ENCODE measurements around the gene DCBLD1.

The DCBLD1 gene

GRCh38 chr6:117552618-117553017 lies 70.1 kb downstream of the DCBLD1 start:
- in situ Hi-C loops (cut with MboI; ENCODE audit: low sequenced_read_pairs): loop anchor here (10.0 kb wide), 1 partner anchor 108 kb away; no protein-coding TSS in a partner anchor

GRCh38 chr6:117553142-117553541 lies 70.7 kb downstream of the DCBLD1 start:
- in situ Hi-C loops (cut with MboI; ENCODE audit: low sequenced_read_pairs): loop anchor here (10.0 kb wide), 1 partner anchor 108 kb away; no protein-coding TSS in a partner anchor

GRCh38 chr6:117555262-117555849 lies 72.9 kb downstream of the DCBLD1 start:
- in situ Hi-C loops (cut with MboI; ENCODE audit: low sequenced_read_pairs): loop anchor here (10.0 kb wide), 1 partner anchor 111 kb away; no protein-coding TSS in a partner anchor

- in situ Hi-C loops (cut with MboI; ENCODE audit: low sequenced_read_pairs): loop anchor here (10.0 kb wide), 1 partner anchor 111 kb away; no protein-coding TSS in a partner anchor
Observed at GRCh38 chr6:117555882-117556498, 73.5 kb downstream of the DCBLD1 start.

- in situ Hi-C loops (cut with MboI; ENCODE audit: low sequenced_read_pairs): loop anchor here (10.0 kb wide), 1 partner anchor 113 kb away; no protein-coding TSS in a partner anchor
Observed at GRCh38 chr6:117557951-117558350, 75.5 kb downstream of the DCBLD1 start.

GRCh38 chr6:117558818-117559217 lies 76.3 kb downstream of the DCBLD1 start:
- in situ Hi-C loops (cut with MboI; ENCODE audit: low sequenced_read_pairs): loop anchor here (10.0 kb wide), 1 partner anchor 114 kb away; no protein-coding TSS in a partner anchor

GRCh38 chr6:117559299-117559698 lies 76.8 kb downstream of the DCBLD1 start:
- in situ Hi-C loops (cut with MboI; ENCODE audit: low sequenced_read_pairs): loop anchor here (10.0 kb wide), 1 partner anchor 114 kb away; no protein-coding TSS in a partner anchor

- in situ Hi-C loops (cut with MboI; ENCODE audit: low sequenced_read_pairs): no loop called here
Observed at GRCh38 chr6:117561128-117561527, 78.7 kb downstream of the DCBLD1 start.

- in situ Hi-C loops (cut with MboI; ENCODE audit: low sequenced_read_pairs): no loop called here
Observed at GRCh38 chr6:117564681-117565080, 82.2 kb downstream of the DCBLD1 start.

GRCh38 chr6:117568247-117568646 lies 85.8 kb downstream of the DCBLD1 start:
- in situ Hi-C loops (cut with MboI; ENCODE audit: low sequenced_read_pairs): no loop called here

GRCh38 chr6:117568831-117569410 lies 86.4 kb downstream of the DCBLD1 start:
- in situ Hi-C loops (cut with MboI; ENCODE audit: low sequenced_read_pairs): no loop called here

GRCh38 chr6:117573006-117573680 lies 90.7 kb downstream of the DCBLD1 start:
- in situ Hi-C loops (cut with MboI; ENCODE audit: low sequenced_read_pairs): no loop called here

- in situ Hi-C loops (cut with MboI; ENCODE audit: low sequenced_read_pairs): no loop called here
Observed at GRCh38 chr6:117574198-117574597, 91.7 kb downstream of the DCBLD1 start.

- in situ Hi-C loops (cut with MboI; ENCODE audit: low sequenced_read_pairs): no loop called here
Observed at GRCh38 chr6:117585647-117586046, 103.2 kb downstream of the DCBLD1 start.

- in situ Hi-C loops (cut with MboI; ENCODE audit: low sequenced_read_pairs): no loop called here
Observed at GRCh38 chr6:117590447-117590846, 108.0 kb downstream of the DCBLD1 start.

GRCh38 chr6:117591405-117591804 lies 108.9 kb downstream of the DCBLD1 start:
- in situ Hi-C loops (cut with MboI; ENCODE audit: low sequenced_read_pairs): no loop called here

GRCh38 chr6:117592983-117593759 lies 110.7 kb downstream of the DCBLD1 start:
- in situ Hi-C loops (cut with MboI; ENCODE audit: low sequenced_read_pairs): no loop called here

- in situ Hi-C loops (cut with MboI; ENCODE audit: low sequenced_read_pairs): no loop called here
Observed at GRCh38 chr6:117595099-117595923, 112.8 kb downstream of the DCBLD1 start.

- in situ Hi-C loops (cut with MboI; ENCODE audit: low sequenced_read_pairs): no loop called here
Observed at GRCh38 chr6:117597755-117598154, 115.3 kb downstream of the DCBLD1 start.

Data from HL-60/S4 (cell line).